HG03378 (cell line): Measurements from ENCODE around the gene FFAR4.

ENCODE experiments used
- ATAC-seq: cut with Tn5 transposase; IDR thresholded peaks from one replicate; pipeline ENCODE4 v1.9.1; 2021; ENCODE audit warnings: mild to moderate bottlenecking, moderate library complexity; ENCODE audit not compliant: unreplicated experiment

FFAR4 gene

DNA sequence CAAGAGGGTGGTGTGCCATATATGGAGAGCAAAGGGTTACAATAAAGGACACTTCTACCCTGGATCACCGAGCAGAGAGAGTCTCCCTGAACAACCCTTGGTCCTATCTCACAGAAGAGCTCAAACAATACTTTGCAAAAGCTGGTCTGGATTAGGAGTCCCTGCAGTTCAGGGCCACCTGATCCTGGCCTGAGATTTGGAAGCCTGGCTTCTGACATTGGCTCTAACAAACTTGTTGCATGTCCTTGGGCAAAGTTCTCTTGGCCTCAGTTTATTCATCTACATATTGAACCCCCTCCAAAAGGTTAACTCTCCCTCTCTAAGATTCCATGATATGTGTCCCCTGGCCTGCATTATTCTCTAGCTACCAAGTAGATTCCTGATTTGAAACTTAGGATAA, 32.9 kb downstream of the FFAR4 start:
- ATAC-seq = no peak

GRCh38 chr10:93599778-93600177, 33.3 kb downstream of the FFAR4 start:
- no peak for ATAC-seq

GRCh38 chr10:93600446-93601145, 34.1 kb downstream of the FFAR4 start:
- ATAC-seq = no peak

GRCh38 chr10:93601146-93601773, 34.8 kb downstream of the FFAR4 start, which contains the start of gene RBP4:
TSS of gene RBP4 (minus strand) at chr10:93601235. CDS start at chr10:93601028, 207 bp downstream.
- ATAC-seq = no peak

DNA sequence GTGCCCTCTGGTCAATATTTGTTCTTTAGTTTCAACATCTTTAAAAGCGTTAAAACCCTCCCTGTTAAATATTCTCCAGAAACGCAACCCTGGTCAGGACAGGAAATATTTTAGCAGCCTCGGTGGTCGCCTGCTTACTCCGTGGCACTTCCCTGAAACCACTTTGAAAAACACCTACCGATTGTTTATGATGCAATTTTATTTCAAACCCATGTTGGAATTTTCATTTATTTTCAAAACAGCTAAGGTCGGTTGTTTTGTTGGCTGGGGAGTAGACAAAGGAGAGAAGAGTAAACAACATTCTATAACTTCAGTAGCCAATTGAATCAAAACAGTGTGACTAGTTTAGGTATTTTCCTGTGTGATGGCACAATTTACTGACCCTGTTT, 35.3 kb downstream of the FFAR4 start:
- no peak for ATAC-seq

- no peak for ATAC-seq
Observed at GRCh38 chr10:93603023-93603422, 36.6 kb downstream of the FFAR4 start.

DNA sequence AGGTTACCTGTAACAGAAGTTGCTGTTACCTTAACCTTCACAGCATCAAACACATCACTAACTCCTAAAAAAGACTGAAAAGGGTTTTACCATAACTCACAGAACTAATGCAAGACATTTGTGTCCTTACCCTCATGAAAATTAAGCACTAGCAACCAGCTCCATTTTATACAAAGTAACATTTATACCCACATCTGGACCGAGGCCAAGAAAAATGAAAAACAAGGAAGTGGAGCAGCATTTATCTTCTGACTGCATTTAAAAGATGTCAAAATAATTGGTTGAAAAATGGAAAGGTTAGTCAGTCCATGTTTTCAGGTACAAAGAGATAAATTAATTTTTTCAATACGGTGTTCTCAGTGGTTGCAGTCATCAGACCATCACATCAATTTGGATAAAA, 37.7 kb downstream of the FFAR4 start:
- ATAC-seq = no peak

GRCh38 chr10:93608421-93608820, 42.0 kb downstream of the FFAR4 start:
- ATAC-seq = no peak

DNA sequence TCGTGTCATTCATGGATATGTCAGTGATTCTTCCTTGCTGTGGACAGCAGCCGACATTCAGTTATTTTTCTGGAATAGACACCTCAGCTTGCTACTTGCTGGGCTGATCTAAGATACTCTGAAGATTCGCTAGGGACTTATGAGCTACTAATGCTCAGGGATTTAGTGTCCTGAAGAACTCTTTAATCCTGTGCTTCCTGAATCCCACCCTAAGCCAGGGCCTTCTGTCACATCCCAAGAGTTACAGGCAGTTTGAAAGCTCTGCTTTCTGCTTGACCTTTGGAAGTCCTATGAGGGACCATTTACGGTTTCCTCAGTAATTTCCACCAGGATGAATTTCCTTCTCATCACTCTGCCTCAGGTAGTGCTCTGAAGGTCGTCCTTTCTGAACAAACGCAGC, 45.8 kb downstream of the FFAR4 start, which contains the start of gene PDE6C:
Gene PDE6C (plus strand): TSS at position 227 of the 400 bp plus-strand sequence. CDS start 189 bp downstream, outside the sequence.
- no peak for ATAC-seq

DNA sequence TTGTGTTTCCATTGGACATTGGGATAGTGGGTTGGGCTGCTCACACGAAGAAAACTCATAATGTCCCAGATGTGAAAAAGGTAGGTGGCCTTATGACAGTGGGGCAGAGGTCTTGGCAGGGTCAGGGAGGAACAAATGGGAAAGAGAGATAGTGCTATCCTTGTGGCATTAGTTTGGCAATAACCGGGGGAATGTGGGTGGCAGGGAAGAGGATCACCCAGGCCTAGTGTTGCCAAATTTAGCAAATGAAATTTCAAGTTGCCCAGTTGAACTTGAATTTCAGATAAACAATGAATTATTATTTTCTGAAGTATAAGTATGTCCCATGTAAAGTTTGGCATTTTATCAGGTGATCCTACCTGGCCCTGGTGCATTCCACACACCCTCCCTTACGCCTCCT, 46.7 kb downstream of the FFAR4 start:
- no peak for ATAC-seq

- ATAC-seq = no peak
Observed at GRCh38 chr10:93614101-93614825, 47.8 kb downstream of the FFAR4 start.

- no peak for ATAC-seq
Observed at GRCh38 chr10:93615576-93616235, 49.2 kb downstream of the FFAR4 start.

DNA sequence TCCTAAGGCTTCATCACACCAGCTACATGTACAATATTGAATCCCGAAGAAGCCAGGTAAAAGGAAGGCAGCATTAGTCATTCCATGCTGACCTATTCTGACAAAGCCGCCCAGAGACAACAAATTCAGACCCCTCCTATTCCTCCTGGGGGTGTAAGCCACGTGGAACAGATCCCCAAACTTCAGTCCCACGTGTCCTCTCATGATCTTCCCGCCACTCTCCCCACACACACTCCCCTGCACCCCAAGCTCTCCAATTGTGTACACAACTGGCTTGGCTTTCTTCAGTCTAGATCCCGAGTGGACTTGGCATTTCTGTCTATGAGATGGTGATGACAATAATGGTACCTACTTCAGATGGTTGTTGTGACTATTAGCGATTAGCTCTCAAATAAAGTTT, 54.5 kb downstream of the FFAR4 start:
- no peak for ATAC-seq

GRCh38 chr10:93622942-93623341, 56.5 kb downstream of the FFAR4 start:
- no peak for ATAC-seq

- no peak for ATAC-seq
Observed at GRCh38 chr10:93628858-93629257, 62.4 kb downstream of the FFAR4 start.

DNA sequence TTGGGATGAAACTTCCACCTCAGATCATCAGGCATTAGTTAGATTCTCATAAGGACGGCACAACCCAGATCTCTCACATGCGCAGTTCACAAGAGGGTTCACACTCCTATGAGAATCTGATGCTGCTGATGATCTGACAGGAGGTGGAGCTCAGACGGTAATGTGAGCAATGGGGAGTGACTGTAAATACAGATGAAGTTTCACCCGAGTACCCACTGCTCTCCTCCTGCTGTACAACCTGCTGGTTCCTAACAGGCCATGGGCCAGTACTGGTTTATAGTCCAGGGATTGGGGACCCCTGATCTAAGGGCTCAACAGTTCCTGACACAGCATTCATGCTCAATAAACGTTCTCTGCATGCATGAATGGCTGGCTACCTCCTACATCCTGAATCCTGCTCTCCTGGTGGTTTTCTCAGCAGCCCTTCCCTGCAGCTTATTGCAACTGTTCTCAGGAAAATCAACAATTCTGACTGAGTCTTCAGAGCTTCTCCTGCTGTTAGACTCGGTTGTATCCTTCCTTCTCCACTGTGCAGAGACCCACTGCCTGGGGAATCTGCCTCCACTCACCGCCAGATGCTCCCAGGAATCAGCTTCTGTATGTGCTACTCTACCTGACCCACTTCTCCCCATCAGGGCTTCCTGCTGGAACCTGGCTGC, 63.3 kb downstream of the FFAR4 start:
- ATAC-seq = no peak

- no peak for ATAC-seq
Observed at GRCh38 chr10:93630625-93631557, 64.4 kb downstream of the FFAR4 start.
